Duodenal mucosa (tissue), 2 donors: ENCODE measurements around the gene DMBX1.

ENCODE experiments used
- H3K27ac ChIP-seq: one replicate; pipeline ENCODE4 v1.7.0; 2013; ENCODE audit warnings: low read depth, low read length
- H3K27me3 ChIP-seq, 2 donors: one replicate each; pipeline ENCODE4 v1.7.0; 2013; ENCODE audit warnings: low read length in 2 of 2, control low read depth in 1 of 2; ENCODE audit not compliant: insufficient read depth in 2 of 2, control insufficient read depth in 1 of 2
- H3K36me3 ChIP-seq, 2 donors: one replicate each; pipeline ENCODE4 v1.7.0; 2013; ENCODE audit warnings: low read length in 2 of 2, control low read depth in 1 of 2; ENCODE audit not compliant: insufficient read depth in 2 of 2, control insufficient read depth in 1 of 2
- H3K4me1 ChIP-seq, 2 donors: one replicate each; pipeline ENCODE4 v1.7.0; 2013; ENCODE audit warnings: low read length in 2 of 2, control low read depth in 1 of 2; ENCODE audit not compliant: insufficient read depth in 2 of 2, control insufficient read depth in 1 of 2
- H3K4me3 ChIP-seq, 2 donors: one replicate each; pipeline ENCODE4 v1.7.0; 2013; ENCODE audit warnings: low read length in 2 of 2, low read depth in 1 of 2
- H3K9ac ChIP-seq, 2 donors: one replicate each; pipeline ENCODE4 v1.7.0; 2013; ENCODE audit warnings: low read length in 2 of 2, low read depth in 1 of 2
- H3K9me3 ChIP-seq, 2 donors: one replicate each; pipeline ENCODE4 v1.7.0; 2013; ENCODE audit warnings: low read length in 2 of 2, control low read depth in 1 of 2; ENCODE audit not compliant: control insufficient read depth in 1 of 2

DMBX1 gene

GRCh38 chr1:46471848-46472492 lies 17.7 kb upstream of the DMBX1 start:
- Histone ChIP-seq H3K9ac (no peak overlapping the region), H3K27ac (no peak overlapping the region), H3K36me3 (no peaks in the 10 kb centered on the region), H3K4me3 (no peak overlapping the region), H3K27me3 (peaks cover 22 to 39% of the 10 kb centered on the region in 2 donors), H3K9me3 (no peaks in the 10 kb centered on the region), H3K4me1 (peaks cover 3% of the 10 kb centered on the region in 2 donors)

GRCh38 chr1:46472498-46473181 lies 17.0 kb upstream of the DMBX1 start:
- Histone ChIP-seq H3K4me3 (no peak overlapping the region), H3K27me3 (peaks cover 16 to 32% of the 10 kb centered on the region in 2 donors), H3K4me1 (no peaks in the 10 kb centered on the region), H3K9ac (no peak overlapping the region), H3K9me3 (no peaks in the 10 kb centered on the region), H3K36me3 (no peaks in the 10 kb centered on the region), H3K27ac (no peak overlapping the region)

- no peak overlapping the region for H3K27ac ChIP-seq
- H3K9ac ChIP-seq, result no peak overlapping the region
- H3K27me3 ChIP-seq, result peaks cover 15 to 23% of the 10 kb centered on the region in 2 donors
- H3K36me3 ChIP-seq, result no peaks in the 10 kb centered on the region
- no peak overlapping the region for H3K4me3 ChIP-seq
- H3K4me1 ChIP-seq, result no peaks in the 10 kb centered on the region
- H3K9me3 ChIP-seq, result no peaks in the 10 kb centered on the region
Observed at GRCh38 chr1:46473991-46474390, 15.6 kb upstream of the DMBX1 start.

- no peak overlapping the region for H3K4me3 ChIP-seq
- H3K27me3 ChIP-seq, result peaks cover 11 to 17% of the 10 kb centered on the region in 2 donors
- H3K9me3 ChIP-seq, result no peaks in the 10 kb centered on the region
- no peak overlapping the region for H3K9ac ChIP-seq
- H3K27ac ChIP-seq, result no peak overlapping the region
- no peaks in the 10 kb centered on the region for H3K4me1 ChIP-seq
- no peaks in the 10 kb centered on the region for H3K36me3 ChIP-seq
Observed at GRCh38 chr1:46474570-46474969, 15.1 kb upstream of the DMBX1 start.

GRCh38 chr1:46476673-46477072 lies 13.0 kb upstream of the DMBX1 start:
- Histone ChIP-seq H3K4me3 (no peak overlapping the region), H3K9me3 (no peaks in the 10 kb centered on the region), H3K36me3 (no peaks in the 10 kb centered on the region), H3K27ac (no peak overlapping the region), H3K4me1 (no peaks in the 10 kb centered on the region), H3K27me3 (peaks cover 0 to 14% of the 10 kb centered on the region in 2 donors), H3K9ac (no peak overlapping the region)

GRCh38 chr1:46477153-46477929 lies 12.3 kb upstream of the DMBX1 start:
- Histone ChIP-seq H3K27ac (no peak overlapping the region), H3K36me3 (no peaks in the 10 kb centered on the region), H3K9me3 (no peaks in the 10 kb centered on the region), H3K27me3 (peaks cover 0 to 15% of the 10 kb centered on the region in 2 donors), H3K4me3 (no peak overlapping the region), H3K9ac (no peak overlapping the region), H3K4me1 (no peaks in the 10 kb centered on the region)

GRCh38 chr1:46478721-46479485 lies 10.7 kb upstream of the DMBX1 start:
- H3K9ac ChIP-seq, result no peak overlapping the region
- H3K27me3 ChIP-seq, result peaks cover 7 to 24% of the 10 kb centered on the region in 2 donors
- H3K9me3 ChIP-seq, result no peaks in the 10 kb centered on the region
- H3K4me3 ChIP-seq, result no peak overlapping the region
- H3K4me1 ChIP-seq, result no peaks in the 10 kb centered on the region
- H3K27ac ChIP-seq, result no peak overlapping the region
- no peaks in the 10 kb centered on the region for H3K36me3 ChIP-seq

GRCh38 chr1:46479744-46480350 lies 9.8 kb upstream of the DMBX1 start:
- H3K4me1 ChIP-seq, result no peaks in the 10 kb centered on the region
- H3K27me3 ChIP-seq, result peaks cover 13 to 27% of the 10 kb centered on the region in 2 donors
- H3K9ac ChIP-seq, result no peak overlapping the region
- H3K9me3 ChIP-seq, result no peaks in the 10 kb centered on the region
- H3K36me3 ChIP-seq, result no peaks in the 10 kb centered on the region
- H3K27ac ChIP-seq, result no peak overlapping the region
- H3K4me3 ChIP-seq, result no peak overlapping the region

GRCh38 chr1:46480959-46481646 lies 8.5 kb upstream of the DMBX1 start:
- Histone ChIP-seq H3K27me3 (peaks cover 21 to 30% of the 10 kb centered on the region in 2 donors), H3K9ac (no peak overlapping the region), H3K4me3 (no peak overlapping the region), H3K4me1 (no peaks in the 10 kb centered on the region), H3K36me3 (no peaks in the 10 kb centered on the region), H3K9me3 (no peaks in the 10 kb centered on the region), H3K27ac (no peak overlapping the region)
